LoVo (cell line): Measurements from ENCODE around the gene FRMD4B.
"Not testable (repeated sequence)": the region's sequence is repeated elsewhere in the genome, so short reads cannot be mapped to it uniquely, and the experiment has no call there.

Experiments
- DNase-seq: peaks from one replicate; pipeline ENCODE4 v3.0.0-alpha.2; 2016; ENCODE audit warnings: low spot score

FRMD4B gene

DNA sequence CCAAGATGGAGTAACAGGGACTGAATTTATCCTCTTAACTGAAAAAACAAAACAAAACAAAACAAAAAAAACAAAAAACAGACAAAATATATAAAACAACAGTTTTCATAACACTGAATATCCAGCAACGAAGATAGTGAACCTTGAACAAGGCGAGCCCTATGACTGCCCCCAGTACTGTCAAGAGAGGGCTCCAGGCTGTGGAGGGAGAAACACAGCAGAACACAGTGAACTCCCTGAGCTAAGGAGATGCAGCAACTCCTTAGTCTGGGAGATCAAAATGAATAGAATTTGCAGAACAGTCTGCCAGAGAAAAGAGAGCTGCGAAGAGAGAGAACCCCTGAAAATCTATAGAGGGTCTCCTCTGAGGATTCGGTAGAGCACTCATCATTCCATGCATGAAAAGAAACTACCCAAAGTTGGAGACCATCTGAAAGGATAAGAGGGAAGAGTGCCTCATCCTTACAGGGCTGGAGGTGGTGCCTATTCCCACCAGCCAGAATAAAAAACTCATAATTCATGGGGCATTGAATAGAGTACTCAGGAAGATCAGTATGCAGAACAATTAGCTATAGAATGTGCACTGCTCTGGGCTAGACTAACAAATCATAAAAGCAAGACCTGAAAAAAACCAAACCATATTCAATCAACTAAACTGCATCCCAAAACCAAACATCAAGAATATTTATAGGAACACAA is 101.8 kb downstream of the FRMD4B start:
- DNase-seq = no peak

DNA sequence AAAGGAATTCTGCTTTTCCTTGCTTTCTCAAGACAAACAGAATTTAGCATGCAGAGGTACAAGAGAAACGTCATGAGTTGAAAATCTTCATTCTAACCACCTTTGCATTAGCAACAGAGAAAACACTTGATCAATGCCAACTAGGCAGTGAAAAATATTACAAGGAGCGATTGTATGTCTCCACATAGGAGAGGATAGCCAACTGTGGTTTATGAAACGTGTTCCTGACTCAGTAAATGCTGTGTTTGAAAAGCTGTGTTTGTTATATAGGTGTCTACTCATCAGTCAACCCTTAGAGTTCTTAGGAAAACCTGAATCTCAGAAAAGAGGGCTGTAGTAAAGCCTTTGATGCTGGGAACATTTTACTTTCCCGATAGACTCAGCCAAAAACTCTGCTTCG is 102.4 kb downstream of the FRMD4B start:
- no peak for DNase-seq

DNA sequence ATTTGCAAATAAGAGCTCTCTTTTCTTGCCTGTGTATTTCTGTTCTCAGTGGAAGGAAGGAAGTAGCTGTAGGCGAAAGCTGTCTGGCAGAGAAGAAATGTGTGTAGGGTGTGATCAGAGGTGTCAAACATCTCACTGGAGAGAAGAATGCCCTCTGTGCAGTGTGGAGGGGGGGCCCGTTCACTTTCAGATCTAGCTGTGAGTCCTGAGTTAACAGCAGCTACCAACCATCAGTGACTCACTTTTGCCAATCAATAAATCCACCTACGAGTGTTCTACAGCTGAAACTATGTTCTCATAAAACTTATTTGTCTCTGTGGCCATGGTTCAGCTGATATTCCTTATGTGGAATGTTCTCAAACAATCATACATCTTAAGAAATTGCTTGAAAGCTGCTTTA is 103.7 kb downstream of the FRMD4B start:
- DNase-seq = no peak

DNA sequence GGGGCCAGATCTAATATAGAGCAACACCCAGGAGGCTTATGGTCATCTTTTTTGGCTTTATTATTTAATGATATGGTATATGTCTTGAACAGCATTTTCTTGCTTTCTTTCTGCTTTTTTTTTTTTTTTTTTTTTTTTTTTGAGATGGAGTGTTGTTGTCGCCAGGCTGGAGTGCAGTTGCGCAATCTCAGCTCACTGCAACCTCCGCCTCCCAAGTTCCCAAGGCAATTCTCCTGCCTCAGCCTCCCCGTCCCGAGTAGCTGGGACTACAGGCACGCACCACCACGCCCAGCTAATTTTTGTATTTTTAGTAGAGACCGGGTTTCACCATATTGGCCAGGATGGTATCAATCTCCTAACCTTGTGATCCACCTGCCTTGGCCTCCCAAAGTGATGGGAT is 108.5 kb downstream of the FRMD4B start:
- not testable (repeated sequence) for DNase-seq

DNA sequence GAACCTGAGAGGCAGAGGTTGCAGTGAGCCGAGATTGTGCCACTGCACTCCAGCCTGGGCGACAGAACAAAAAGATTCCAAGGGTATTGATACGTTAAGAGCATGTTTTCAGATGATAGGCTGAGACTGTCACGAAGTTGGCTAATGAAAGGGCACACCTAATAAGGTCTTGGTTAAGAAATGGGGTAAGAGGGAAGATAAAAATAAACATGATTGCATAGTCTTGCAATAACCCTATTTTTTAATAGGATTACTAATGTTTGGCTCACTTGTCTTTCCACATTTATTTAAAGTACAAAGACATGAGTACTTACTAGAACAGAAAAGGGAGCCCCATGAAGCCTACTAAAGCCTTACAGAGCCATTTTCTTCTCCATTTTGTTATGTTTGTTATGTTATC is 109.0 kb downstream of the FRMD4B start:
- DNase-seq = no peak

DNA sequence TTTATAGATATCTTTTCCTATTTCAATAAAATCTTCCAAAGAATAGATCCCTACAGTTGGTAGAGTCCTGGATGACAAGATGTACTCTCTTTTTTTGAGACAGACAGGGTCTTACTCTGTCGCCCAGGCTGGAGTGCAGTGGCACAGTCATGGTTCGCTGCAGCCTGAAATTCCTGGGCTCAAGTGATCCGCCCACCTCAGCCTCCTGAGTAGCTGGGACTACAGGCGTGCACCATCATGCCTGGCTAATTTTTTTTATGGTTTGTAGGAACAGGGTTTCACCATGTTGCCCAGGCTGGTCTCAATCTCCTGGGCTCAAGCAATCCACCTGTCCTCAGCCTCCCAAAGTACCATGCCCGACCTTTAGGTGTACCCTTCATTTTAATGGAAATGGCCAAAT is 109.7 kb downstream of the FRMD4B start:
- not testable (repeated sequence) for DNase-seq

DNA sequence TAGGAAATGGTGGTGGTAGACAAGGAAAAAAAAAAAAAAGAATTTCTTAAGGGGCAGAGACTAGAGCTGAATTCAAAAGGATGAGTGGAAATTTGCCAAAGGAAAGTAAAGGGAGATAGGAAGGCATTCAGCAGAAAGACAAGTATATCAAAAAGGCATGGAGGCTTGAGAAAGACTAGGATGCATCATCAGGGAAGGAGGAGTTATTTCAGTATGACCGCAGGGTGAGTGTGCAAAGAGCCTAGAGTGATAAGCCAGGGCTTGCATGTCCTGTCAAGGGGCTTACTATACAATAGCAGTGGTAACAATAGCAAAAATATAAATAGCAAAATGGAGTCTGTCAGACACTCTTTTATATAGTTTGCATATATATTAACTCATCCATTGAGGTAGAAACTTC is 112.0 kb downstream of the FRMD4B start:
- no peak for DNase-seq

DNA sequence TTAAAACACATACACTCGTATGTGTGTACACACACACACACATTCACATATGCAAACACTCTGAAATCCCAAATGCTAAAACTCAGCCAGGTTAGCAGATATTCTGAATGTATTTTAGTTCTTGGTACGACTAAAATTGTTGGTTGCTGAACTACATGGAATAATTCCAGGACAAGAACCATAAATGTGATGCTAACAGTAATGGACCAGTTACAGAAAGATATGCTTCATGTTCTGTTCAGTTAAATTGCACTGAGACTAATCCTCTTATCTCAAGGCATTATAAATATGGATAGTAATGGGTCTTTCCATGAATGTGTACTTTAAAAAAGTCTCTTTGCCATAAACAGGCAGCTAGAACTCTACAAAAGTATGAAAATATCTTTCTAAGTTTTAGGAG is 113.3 kb downstream of the FRMD4B start:
- no peak for DNase-seq

DNA sequence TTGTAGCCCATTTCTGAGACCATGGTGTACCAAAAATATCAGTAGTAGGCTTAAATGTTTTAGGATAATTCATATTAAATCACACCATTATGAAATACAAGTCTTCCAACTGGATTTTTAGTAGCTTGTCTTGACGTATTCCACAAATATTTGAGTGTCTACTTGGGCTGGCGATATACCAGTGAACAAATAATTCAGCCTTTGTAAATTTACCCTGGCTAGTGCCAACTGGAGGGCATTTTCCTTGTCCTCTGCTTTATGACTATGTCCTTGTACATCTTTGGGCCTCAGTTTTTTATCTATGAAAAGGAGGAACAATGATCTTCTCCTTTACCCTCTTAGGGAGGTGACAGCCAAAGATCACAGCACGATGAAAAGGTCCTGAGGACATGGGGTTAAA is 114.8 kb downstream of the FRMD4B start:
- DNase-seq = no peak

DNA sequence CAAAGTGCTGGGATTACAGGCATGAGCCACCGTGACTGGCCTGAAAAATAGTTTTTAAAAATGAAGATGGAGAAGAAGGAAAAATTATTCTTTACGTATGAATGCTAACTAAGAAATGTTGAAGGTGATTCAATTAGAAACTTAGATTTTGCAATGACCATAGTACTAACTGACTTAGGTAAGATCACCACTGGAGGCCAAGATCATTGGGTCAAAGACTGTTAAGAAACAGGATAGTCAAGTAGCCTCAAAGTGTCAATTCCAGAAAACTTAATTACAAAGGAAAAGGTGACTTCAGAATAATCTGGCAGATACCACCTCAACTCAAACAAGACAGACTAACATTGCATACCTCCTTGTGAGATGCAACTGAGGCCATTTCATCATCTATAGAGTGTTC is 119.3 kb downstream of the FRMD4B start:
- no peak for DNase-seq

DNA sequence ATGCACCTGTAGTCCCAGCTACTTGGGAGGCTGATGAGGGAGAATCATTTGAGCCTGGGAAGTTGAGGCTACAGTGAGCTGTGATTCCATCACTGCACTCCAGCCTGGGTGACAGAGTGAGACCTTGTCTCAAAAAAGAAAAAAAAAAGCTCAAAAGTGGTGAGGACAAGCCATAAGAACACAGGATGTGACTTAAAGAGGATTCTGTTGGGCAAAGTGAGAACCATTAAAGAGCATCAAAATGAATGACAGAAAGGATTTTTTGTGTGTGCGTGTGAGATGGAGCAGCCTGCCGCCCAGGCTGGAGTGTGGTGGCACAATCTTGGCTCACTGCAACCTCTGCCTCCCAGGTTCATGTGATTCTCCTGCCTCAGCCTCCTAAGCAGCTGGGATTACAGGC is 119.8 kb downstream of the FRMD4B start:
- not testable (repeated sequence) for DNase-seq

DNA sequence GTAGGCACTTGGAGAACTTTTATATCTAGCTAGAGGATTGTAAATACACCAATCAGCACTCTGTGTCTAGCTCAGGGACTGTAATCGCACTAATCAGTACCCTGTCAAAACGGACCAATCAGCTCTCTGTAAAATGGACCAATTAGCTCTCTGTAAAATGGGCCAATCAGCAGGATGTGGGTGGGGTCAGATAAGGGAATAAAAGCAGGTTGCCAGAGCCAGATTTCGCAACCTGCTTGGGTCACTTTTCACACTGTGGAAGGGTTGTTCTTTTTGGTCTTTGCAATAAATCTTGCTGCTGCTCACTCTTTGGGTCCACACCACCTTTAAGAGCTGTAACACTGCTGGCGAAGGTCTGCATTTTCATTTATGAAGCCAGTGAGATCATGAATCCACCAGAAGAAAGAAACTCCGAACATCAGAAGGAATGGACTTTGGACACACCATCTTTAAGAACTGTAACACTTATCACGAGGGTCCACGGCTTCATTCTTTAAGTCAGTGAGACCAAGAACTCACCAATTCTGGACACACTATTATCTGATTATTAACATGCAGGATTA is 125.0 kb downstream of the FRMD4B start:
- not testable (repeated sequence) for DNase-seq

DNA sequence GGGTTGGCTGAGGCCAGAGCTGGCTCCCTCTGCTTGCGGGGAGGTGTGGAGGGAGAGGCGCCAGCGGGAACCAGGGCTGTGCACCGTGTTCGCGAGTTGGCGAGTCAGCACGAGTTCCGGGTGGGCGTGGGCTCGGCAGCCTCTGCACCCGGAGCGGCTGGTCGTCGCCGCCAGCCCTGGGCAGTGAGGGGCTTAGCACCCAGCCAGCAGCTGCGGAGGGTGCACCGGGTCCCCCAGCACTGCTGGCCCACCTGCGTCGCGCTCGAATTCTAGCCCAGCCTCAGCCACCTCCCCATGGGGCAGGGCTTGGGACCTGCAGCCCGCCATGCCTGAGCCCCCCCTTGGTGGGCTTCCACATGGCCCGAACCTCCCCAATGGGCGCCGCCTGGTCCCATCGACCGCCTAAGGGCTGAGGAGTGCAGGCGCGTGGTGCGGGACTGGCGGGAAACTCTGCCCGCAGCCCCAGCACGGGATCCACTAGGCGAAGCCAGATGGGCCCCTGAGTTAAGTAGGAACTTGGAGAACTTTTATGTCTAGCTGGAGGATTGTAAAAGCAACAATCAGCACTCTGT is 125.6 kb downstream of the FRMD4B start:
- DNase-seq = no peak

DNA sequence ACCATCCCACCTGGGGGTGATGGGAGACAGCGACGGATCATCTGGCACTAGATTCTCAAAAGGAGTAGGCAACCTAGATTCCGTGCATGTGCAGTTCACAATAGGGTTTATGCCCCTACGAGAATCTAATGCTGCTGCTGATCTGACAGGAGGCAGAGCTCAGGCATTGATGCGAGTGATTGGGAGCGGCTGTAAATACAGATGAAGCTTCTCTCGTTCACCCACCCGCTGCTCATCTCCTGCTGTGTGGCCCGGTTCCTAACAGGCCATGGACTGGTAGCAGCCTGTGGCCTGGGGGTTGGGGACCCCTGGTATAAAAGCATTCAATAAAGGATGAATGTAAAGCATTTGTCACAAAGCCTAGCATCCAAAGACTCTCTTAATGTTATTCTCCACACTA is 126.8 kb downstream of the FRMD4B start:
- no peak for DNase-seq

DNA sequence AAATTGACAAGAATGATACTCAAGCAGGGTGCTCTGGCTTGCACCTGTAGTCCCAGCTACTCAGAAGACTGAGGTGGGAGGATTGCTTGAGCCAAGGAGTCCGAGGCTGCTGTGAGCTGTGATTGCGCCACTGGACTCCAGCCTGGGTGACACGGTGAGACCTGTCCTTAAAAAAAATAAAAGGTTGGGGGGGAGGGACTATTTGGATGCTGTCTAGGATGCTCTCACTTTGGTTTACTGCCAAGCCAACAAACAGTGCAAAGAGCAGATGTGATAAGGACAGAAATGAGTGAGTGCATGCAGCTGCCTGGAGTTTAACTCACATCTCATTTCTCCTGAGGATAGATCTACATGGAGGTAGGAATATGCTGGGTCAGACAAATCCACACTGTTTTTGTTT is 130.0 kb downstream of the FRMD4B start:
- no peak for DNase-seq

DNA sequence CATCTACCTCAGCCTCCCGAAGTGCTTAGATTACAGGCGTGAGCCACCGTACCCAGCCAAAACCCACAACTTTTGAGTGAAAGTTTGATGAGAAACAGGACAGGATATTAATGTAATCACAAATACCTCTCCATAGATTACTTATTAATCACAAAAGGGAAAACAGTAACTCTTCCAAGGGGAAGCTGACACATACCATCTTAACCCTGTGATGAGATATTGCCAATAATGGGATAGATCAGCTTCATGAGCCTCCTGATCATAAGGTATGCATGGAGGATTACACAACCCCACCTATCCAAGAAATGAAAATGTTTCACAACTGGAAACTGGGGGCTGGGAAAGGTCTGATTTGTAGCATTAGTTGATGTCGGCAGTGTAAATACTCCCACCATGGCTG is 131.5 kb downstream of the FRMD4B start:
- DNase-seq = no peak

DNA sequence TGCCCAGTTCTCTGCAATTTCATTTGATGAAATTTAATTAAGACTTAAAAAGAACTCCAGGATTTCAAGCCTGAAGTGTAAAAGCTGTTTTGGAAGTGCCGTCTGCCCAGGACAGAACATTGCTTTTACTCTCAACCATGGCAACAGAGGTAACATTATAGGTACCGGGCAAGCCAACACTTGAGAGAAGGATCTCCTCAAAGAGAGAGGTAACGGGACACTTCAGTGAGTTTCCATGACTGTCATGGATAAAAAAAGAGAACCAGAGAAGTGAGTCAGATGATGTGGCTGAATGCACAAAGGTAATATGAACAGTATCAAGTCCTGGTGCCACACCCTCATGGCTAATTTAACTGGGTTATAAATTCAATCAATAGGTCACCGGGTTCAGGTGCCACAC is 133.3 kb downstream of the FRMD4B start:
- DNase-seq = no peak

DNA sequence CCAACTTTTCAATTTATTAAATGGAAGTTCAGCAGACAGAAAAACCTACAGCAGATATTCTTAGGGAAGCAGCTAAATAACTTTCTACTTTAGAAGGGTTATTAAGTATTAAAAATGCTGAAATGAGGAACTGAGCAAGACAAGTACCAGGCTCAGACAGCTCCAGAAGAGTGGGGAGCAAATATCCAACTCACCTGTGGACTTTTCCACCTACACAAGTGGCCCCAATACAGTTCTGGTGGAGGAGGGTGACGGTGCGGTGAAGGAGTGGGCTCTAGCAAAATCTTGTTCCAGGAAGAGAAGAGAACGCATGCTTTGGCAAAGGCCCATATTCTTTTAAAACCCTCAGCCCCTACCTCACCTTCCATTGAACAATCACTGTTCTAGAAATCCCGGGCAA is 133.7 kb downstream of the FRMD4B start:
- DNase-seq = no peak

DNA sequence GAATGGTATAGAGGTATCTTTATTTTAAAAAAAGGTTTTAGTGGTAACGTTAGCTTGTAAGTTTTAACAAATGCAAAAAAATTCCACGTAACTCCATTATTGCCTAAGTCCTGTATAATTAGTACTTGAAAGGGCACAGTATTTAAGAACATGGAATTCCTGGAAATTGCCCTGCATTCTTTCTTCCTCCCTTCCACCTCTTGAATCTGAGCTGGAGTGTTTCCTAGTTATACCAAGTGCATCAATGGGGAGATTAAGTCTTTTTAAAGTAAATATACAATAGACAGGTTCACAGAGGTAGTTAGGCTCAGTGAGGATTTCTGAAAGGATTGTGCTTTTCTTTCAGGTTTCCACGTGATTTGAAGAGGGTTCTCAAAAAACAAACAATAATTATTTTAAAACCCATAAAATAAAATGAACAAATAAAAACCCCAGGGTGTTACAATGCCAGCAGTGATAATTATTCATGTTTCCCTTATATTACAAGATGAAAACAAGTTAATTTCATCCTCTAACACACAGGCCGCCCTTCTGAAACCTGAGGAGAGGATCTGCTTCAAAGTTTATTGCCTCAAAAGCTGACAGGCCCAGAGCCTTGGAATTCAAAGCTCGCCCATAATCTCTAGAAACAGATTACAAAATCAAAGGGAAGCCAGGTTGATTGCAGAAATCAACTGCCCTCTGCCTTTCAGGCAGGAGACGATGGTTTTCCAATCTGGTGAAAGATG is 134.6 kb downstream of the FRMD4B start:
- DNase-seq = no peak

DNA sequence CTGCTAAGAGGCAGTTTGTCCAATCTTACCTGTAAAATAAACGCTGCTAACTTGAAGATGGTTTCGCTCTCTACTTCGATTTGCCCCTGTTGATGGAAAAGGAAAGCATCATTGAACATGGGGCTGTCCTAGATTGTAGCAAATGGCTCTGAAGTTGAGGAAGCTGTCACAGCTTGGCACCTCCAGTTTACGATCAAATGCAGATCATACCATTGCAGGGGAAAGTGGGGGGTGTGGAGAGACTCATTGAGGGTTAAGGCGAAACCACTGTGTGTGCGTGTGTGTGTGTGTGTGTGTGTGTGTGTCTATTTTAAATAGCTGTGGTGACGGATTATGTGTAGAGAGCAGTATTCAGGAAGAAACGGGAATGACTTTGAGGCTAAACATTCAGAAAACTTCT is 135.9 kb downstream of the FRMD4B start:
- no peak for DNase-seq

DNA sequence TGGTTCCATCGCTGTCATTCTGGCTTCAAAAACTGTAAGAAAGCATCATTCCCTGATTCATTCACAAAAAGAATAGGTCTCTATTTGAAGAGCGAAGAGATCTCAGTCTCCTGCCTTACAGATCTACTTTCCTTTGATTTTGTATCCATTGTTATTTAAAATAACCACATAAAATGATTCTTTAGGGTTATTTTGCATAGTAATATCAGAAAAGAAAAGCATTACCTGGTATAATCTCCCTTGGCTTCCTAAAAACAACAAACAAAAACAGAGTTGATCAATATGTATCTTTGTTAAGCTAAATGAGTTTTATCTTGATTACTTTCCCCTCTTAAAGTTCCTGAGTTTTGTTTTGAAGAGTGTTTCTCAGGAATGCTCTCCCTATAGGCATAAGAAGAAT is 136.9 kb downstream of the FRMD4B start:
- no peak for DNase-seq

DNA sequence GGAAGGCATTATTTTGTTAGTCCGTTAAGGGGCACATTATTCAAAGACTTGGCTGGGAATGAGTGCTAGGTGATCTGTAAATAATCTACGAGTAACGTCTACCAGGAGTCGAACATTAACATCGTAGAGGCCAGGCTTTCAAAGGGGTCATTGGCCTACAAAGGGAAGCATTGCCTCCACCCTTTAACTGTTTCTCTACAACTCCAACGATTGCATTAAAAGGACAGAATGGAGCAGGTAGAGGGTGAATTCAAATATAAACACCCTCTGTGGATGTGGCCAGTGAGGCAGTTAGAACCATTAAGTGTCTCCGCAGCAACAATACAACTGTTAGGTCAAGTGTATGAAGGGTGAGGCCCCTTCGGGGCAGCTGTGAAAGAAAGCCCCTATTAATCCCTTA is 137.5 kb downstream of the FRMD4B start:
- no peak for DNase-seq

DNA sequence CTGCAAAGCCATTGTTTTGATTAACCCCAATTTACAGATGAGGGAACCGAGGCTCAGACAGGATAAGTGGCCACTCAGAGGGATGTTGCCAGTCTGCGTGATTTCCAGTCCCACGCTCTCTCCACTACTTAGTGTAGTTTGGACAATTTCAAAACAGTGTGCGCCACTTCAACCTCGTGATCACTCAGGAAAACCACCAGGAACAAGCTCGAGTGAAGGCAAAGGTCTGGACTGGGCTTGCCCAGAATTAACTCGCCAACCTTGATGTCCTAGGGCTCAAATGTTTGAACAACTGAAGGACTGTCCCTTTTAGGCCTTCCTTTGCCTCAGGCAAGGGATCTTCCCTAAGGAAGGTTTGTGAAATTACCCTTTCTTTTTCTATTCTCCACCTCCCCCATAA is 139.3 kb downstream of the FRMD4B start:
- DNase-seq = no peak
